Measurements from ENCODE around the gene PKP1.

Gene PKP1

GRCh38 chr1:201281573-201281972, 1.7 kb upstream of the PKP1 start:
- no peak for DNase-seq

GRCh38 chr1:201282216-201282615, 1.1 kb upstream of the PKP1 start:
- no peak for DNase-seq

GRCh38 chr1:201283836-201284553, 689 bp downstream of the PKP1 start:
- no peak for DNase-seq

GRCh38 chr1:201284636-201285035, 1.3 kb downstream of the PKP1 start:
- no peak for DNase-seq

GRCh38 chr1:201285846-201286245, 2.5 kb downstream of the PKP1 start:
- no peak for DNase-seq

GRCh38 chr1:201286445-201286844, 3.1 kb downstream of the PKP1 start:
- no peak for DNase-seq

GRCh38 chr1:201288007-201288406, 4.7 kb downstream of the PKP1 start:
- no peak for DNase-seq

- no peak for DNase-seq
These were observed 5.5 kb downstream of the PKP1 start for GRCh38 chr1:201288765-201289164.

GRCh38 chr1:201290551-201290950, 7.2 kb downstream of the PKP1 start:
- DNase-seq, result no peak

- DNase-seq, result no peak
These were observed 8.6 kb downstream of the PKP1 start for GRCh38 chr1:201291916-201292315.

- DNase-seq, result peak; percentile 23
These were observed 11.6 kb downstream of the PKP1 start for GRCh38 chr1:201294876-201295275.

GRCh38 chr1:201295346-201295745, 12.0 kb downstream of the PKP1 start:
- peak; percentile 61 for DNase-seq

- peak; percentile 90 for DNase-seq
These were observed 12.6 kb downstream of the PKP1 start for GRCh38 chr1:201295861-201296260.

- no peak for DNase-seq
These were observed 13.0 kb downstream of the PKP1 start for GRCh38 chr1:201296352-201296751.

GRCh38 chr1:201298396-201299381, 15.4 kb downstream of the PKP1 start:
- DNase-seq, result no peak

GRCh38 chr1:201299968-201300367, 16.7 kb downstream of the PKP1 start:
- DNase-seq, result peak; percentile 52

- DNase-seq, result no peak
These were observed 17.3 kb downstream of the PKP1 start for GRCh38 chr1:201300641-201301040.

GRCh38 chr1:201302163-201303152, 19.2 kb downstream of the PKP1 start:
- DNase-seq, result no peak

GRCh38 chr1:201304126-201304525, 20.8 kb downstream of the PKP1 start:
- DNase-seq, result no peak

GRCh38 chr1:201305815-201306214, 22.5 kb downstream of the PKP1 start:
- no peak for DNase-seq

GRCh38 chr1:201307231-201307630, 23.9 kb downstream of the PKP1 start:
- peak; percentile 50 for DNase-seq

- no peak for DNase-seq
These were observed 24.6 kb downstream of the PKP1 start for GRCh38 chr1:201307760-201308499.
